Activated CD4-positive, alpha-beta T cell treated with anti-CD3 and anti-CD28 coated beads, Interleukin-2, amount 10 ng/mL, durations not matched to agents 7 days and 5 days (primary cell): ENCODE results near the gene PRKRIP1. TPM values are rescaled to one million over a fixed set of nuclear protein-coding genes. Genes with fewer than 3 reads are reported as not detected.

Experiments used
- CTCF ChIA-PET: fragments of 350-600 bp; sonication (Branson Sonifier 250); formaldehyde crosslinking; loops from one replicate; lab custom pipeline; 2021; ENCODE audit warnings: antibody characterized with exemption; lab: Charles Lee
- POLR2A ChIA-PET: fragments of 350-600 bp; sonication (Branson Sonifier 250); formaldehyde crosslinking; loops from one replicate; lab custom pipeline; 2021; ENCODE audit warnings: antibody characterized with exemption; lab: Charles Lee
- DNase-seq: peaks from one replicate; pipeline ENCODE4 v3.0.0-alpha.2; 2020
- H3K27ac Mint-ChIP-seq: one replicate; pipeline ENCODE4 v1.8.0; 2021; ENCODE audit warnings: mild to moderate bottlenecking, moderate library complexity, mixed read lengths
- H3K27me3 Mint-ChIP-seq: one replicate; pipeline ENCODE4 v1.8.0; 2021; ENCODE audit warnings: mixed read lengths
- H3K36me3 Mint-ChIP-seq: one replicate; pipeline ENCODE4 v1.8.0; 2021; ENCODE audit warnings: low read depth, mixed read lengths
- H3K4me1 Mint-ChIP-seq: one replicate; pipeline ENCODE4 v1.8.0; 2021; ENCODE audit warnings: mixed read lengths
- H3K4me3 Mint-ChIP-seq: one replicate; pipeline ENCODE4 v1.8.0; 2021; ENCODE audit warnings: mild to moderate bottlenecking, moderate library complexity, mixed read lengths
- H3K9me3 Mint-ChIP-seq: one replicate; pipeline ENCODE4 v1.8.0; 2021; ENCODE audit warnings: mixed read lengths
- total RNA-seq, 2 experiments: library from RNA; stranded (reverse); gene quantifications; one replicate each; pipeline ENCODE4 v1.2.3, GENCODE V29; 2021

Gene PRKRIP1
- total RNA-seq, 2 experiments from 2014 or later: 26.2 to 31.9 TPM

DNA sequence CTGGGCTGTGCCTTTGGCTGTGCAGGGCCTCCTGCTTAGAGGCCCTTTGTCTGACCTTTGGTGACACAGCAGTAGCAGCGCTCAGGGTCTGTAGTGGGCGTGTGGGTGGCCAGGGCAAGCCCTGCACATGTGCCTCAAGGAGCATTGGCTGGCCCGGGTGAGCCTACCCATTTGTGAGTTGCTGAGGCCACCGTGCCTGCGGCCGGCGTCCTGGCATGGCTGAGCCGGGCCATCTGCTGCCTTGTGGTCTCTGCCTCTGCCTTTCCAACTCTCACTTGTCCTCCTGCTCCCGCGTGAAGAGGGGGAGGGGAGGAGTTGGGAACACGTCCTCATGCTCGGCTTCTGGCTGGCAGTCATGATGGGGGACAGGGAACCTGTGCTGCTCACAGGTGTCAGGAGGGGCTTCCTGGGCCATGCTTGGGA is 28.0 kb downstream of the PRKRIP1 start:
- Mint-ChIP-seq H3K27ac (peak overlapping the region; percentile 100), H3K9me3 (no peaks in the 10 kb centered on the region), H3K36me3 (peaks cover 66% of the 10 kb centered on the region), H3K4me3 (no peak overlapping the region), H3K4me1 (peaks cover 78% of the 10 kb centered on the region), H3K27me3 (no peaks in the 10 kb centered on the region)
- no peak for DNase-seq
- CTCF ChIA-PET: interaction anchor here (1.1 to 3.0 kb wide), 2 partner anchors 8 to 10 kb away, joined by 3 to 9 read pairs; partner anchors contain the start of gene ORAI2
- POLR2A ChIA-PET: no interaction called here

GRCh38 chr7:102424787-102425218 is 28.6 kb downstream of the PRKRIP1 start:
- ChIA-PET CTCF (interaction anchor here (1.1 to 3.0 kb wide), 2 partner anchors 9 to 10 kb away, joined by 3 to 9 read pairs; partner anchors contain the start of gene ORAI2), POLR2A (no interaction called here)
- Mint-ChIP-seq H3K9me3 (no peaks in the 10 kb centered on the region), H3K36me3 (peaks cover 68% of the 10 kb centered on the region), H3K4me1 (peaks cover 80% of the 10 kb centered on the region), H3K27ac (peak overlapping the region; percentile 100), H3K27me3 (no peaks in the 10 kb centered on the region), H3K4me3 (peak overlapping the region; percentile 81)
- no peak for DNase-seq

DNA sequence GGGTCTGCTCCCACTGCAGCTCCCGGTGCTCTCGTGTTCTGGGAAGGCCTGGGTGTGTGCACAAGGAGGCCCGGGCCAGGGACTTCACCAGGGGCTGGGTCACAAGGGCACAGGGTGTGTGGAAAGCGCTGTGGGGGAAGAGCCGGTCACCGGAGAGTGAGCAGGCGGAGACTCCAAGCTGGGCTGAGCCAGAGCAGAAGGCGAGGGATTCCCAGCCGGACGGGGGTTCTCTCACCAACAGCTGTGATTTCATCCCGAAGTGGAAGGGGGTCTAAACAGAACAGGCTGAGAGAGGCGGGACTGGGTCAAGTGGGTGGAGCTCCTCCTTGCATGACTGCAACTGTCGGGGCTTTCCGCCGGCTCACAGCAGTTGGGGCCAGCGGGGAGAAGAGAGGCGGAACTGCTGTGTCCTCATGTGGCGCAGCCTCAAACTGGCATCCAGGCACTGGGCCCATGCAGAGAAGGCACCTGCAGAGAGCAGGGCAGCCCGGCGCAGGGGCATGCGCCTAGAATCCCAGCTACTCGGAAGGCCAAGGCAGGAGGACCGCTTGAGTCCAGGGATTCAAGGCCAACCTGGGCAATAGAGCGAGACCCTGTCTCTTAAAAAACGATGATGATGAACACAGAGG is 29.6 kb downstream of the PRKRIP1 start:
- no peaks in the 10 kb centered on the region for H3K27me3 Mint-ChIP-seq
- ChIA-PET CTCF (interaction anchor here (0.6 to 3.6 kb wide), 9 partner anchors 9 to 130 kb away, joined by 3 to 20 read pairs (median 7); partner anchors contain the start of genes ALKBH4, LRWD1 and ORAI2), POLR2A (interaction anchor here (0.6 to 2.0 kb wide), 3 partner anchors 9 to 11 kb away, joined by 5 to 10 read pairs (median 5); no protein-coding TSS in a partner anchor)
- peak overlapping the region; percentile 100 for H3K27ac Mint-ChIP-seq
- H3K4me3 Mint-ChIP-seq: peak overlapping the region; percentile 81
- peaks cover 80% of the 10 kb centered on the region for H3K4me1 Mint-ChIP-seq
- H3K9me3 Mint-ChIP-seq: no peaks in the 10 kb centered on the region
- H3K36me3 Mint-ChIP-seq: peaks cover 61% of the 10 kb centered on the region
- peak; percentile 80 for DNase-seq

DNA sequence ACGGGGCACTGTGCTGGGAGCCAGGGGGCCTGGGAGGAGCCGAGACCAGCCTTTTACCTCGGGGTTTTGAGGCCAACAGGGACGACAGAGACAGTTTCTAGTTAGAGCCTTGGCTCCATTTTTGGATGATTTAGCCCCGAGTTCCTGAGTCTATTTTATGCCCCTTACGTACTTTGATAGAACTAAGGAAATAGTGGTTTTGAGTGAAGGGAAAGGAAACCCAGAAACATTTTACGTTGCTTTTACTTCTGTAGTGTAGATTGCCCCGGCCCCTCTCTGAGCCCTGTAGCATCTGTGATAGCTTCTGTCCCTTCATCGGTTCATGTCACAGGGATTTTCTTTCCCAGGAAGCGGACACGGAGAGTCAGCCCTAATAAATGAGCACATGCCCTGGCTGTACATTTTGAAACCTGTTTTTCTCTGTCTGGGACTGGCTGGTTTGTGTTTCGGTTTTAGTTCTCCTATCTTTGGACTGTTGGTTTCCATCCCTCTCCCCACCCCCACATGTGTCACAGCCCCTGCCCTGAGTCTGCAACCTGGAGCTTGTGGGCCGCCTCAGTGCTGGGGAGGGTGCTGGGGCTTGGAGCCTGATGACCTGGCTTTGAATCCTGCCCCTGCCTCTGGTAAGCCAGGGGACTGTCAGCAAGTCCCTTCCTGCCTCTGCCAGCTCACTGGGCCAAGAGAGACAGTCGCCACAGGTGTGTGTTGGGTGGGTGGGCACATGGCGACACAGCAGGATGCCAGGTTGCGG is 30.3 kb downstream of the PRKRIP1 start:
- H3K4me3 Mint-ChIP-seq: peak overlapping the region; percentile 81
- H3K27me3 Mint-ChIP-seq: no peaks in the 10 kb centered on the region
- ChIA-PET POLR2A (interaction anchor here (2.0 kb wide), 1 partner anchor 10 kb away, joined by 10 read pairs; no protein-coding TSS in a partner anchor), CTCF (interaction anchor here (0.5 to 3.6 kb wide), 8 partner anchors 8 to 551 kb away, joined by 3 to 20 read pairs (median 8); partner anchors contain the start of genes ALKBH4, LRWD1 and ORAI2)
- H3K36me3 Mint-ChIP-seq: peaks cover 57% of the 10 kb centered on the region
- H3K4me1 Mint-ChIP-seq: peaks cover 81% of the 10 kb centered on the region
- DNase-seq: peak; percentile 83
- no peaks in the 10 kb centered on the region for H3K9me3 Mint-ChIP-seq
- H3K27ac Mint-ChIP-seq: peak overlapping the region; percentile 100

DNA sequence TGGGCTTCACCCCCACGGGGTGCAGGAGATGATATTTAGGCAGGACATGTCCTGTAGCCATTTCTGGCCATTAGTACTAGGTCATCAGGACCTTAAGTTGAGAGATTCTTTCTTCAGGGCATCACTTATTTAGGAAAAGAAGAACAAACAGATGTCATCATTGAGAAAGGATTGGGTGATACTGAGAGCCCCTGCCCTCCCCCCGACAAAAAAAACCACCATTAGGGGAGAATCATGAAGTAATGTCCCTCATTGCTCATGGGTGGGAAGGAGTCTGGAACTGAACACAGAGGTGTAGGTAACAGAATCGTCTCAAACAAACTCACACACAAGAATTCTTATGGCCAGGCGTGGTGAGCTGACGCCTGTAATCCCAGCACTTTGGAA is 30.8 kb downstream of the PRKRIP1 start:
- Mint-ChIP-seq H3K27ac (peak overlapping the region; percentile 100), H3K27me3 (no peaks in the 10 kb centered on the region), H3K4me3 (peak overlapping the region; percentile 81), H3K9me3 (no peaks in the 10 kb centered on the region), H3K4me1 (peaks cover 83% of the 10 kb centered on the region), H3K36me3 (peaks cover 53% of the 10 kb centered on the region)
- ChIA-PET CTCF (interaction anchor here (1.2 to 3.6 kb wide), 6 partner anchors 9 to 38 kb away, joined by 4 to 20 read pairs (median 9); partner anchors contain the start of genes ALKBH4 and LRWD1), POLR2A (interaction anchor here (2.0 kb wide), 1 partner anchor 11 kb away, joined by 10 read pairs; no protein-coding TSS in a partner anchor)
- no peak for DNase-seq

DNA sequence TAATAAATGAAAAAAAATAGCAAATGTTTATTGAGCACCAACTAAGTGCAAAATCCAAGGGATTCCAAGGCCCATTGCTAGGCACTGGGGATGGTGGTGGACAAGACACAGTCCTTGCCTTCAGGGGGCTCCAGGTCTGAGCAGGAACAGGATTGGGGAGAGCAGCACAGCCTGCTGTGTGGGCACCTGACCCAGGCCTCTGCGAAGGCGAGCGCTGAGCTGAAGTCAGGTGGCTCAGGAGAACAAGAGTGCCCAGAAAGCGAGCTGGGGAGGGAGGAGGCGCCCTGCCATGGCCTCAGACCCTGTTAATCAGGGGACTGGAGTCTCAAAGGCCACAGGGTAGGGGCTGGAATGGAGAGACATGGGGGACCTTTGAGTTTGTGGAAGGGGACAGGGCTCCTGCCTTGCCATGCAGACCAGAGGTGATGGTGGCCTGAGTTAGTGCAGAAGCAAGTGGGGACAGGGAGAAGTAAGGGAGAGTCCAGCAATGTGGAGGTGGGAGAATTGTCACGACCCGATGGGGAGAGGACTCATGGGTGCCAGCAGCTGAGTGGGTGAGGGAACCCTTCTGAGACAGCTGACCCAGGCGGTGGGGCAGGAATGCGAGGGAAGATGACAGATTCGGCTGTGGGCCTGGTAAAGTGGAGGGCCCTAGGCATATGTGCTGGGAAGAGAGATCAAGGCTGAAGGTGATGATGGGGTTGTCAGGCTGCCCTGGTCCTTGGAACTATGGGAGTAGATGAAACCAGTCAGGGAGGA is 33.2 kb downstream of the PRKRIP1 start:
- Mint-ChIP-seq H3K4me3 (no peak overlapping the region), H3K27ac (peak overlapping the region; percentile 81), H3K36me3 (peaks cover 42% of the 10 kb centered on the region), H3K4me1 (peaks cover 81% of the 10 kb centered on the region), H3K27me3 (no peaks in the 10 kb centered on the region), H3K9me3 (no peaks in the 10 kb centered on the region)
- ChIA-PET CTCF (interaction anchor here (0.9 to 2.1 kb wide), 4 partner anchors 9 to 25 kb away, joined by 3 to 6 read pairs (median 4); no protein-coding TSS in a partner anchor), POLR2A (no interaction called here)
- DNase-seq: no peak

DNA sequence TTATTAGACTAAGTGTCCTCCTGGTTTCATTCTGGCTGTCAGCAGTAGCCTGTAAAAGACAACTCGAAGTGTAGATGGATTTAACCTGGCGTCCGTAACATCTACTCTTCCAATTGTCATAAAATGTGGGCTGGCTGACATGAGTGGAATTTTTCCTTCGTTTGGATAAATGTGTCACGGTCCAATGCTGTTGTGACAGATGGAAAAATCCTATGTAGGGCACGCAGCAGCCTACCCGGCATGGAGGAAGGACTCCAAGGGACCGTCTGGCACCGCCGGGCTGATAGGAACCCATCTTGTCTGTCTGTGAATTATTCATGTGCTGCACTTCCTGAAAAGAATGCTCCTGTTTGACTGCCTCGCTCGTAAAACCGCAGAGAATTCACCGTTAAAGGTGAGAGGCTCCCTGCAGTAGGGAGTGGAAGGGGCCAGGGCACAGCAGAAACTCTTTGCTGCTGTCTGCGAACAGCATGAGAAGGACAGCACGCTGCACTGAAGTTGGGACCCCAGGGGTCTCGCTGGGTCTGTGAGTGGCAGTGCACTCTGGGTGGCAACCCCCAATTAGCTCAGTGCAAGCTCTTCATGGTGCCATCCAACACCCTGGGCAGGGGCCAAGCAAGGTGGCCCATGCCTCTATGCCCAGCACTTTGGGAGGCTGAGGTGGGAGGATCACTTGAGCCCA is 35.6 kb downstream of the PRKRIP1 start:
- Mint-ChIP-seq H3K9me3 (no peaks in the 10 kb centered on the region), H3K36me3 (peaks cover 34% of the 10 kb centered on the region), H3K27ac (peak overlapping the region; percentile 94), H3K4me3 (peak overlapping the region; percentile 75), H3K4me1 (peaks cover 70% of the 10 kb centered on the region), H3K27me3 (no peaks in the 10 kb centered on the region)
- DNase-seq: peak; percentile 67
- CTCF ChIA-PET: interaction anchor here (0.6 to 2.1 kb wide), 3 partner anchors 16 to 1581 kb away, joined by 4 to 16 read pairs (median 5); no protein-coding TSS in a partner anchor
- POLR2A ChIA-PET: no interaction called here

DNA sequence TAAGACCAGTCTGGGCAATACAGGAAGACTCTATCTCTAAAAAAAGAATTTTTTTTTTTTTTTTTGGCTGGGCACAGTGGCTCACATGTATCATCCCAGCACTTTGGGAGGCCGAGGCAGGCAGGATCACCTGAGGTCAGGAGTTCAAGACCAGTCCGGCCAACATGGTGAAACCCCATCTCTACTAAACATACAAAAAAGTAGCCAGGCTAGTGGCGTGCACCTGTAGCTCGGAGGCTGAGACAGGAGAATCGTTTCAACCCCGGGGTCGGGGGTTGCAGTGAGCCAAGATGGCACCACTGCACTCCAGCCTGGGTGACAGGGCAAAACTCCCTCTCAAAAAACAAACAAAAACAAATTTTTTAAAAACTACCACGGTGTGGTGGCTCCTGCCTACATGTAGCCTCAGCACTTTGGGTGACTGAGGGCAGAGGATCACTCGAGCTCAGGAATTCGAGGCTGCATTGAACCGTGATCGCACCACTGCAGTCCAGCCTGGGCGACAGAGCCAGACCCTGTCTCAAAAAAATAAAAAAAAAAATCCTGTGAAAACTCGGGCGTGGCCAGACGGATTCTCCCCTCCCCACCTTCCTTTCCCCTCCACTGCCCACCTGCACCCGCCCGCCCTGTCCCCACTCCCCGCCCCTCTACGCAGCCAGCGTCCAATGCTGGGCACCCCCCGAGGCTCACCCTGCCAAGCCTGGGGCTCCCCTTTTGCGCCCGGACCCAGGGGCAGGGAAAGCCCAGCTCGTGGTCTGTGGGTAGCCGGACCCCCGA is 36.5 kb downstream of the PRKRIP1 start:
- H3K4me1 Mint-ChIP-seq: peaks cover 65% of the 10 kb centered on the region
- H3K27ac Mint-ChIP-seq: peak overlapping the region; percentile 94
- DNase-seq: peak; percentile 17
- no peaks in the 10 kb centered on the region for H3K27me3 Mint-ChIP-seq
- no peaks in the 10 kb centered on the region for H3K9me3 Mint-ChIP-seq
- POLR2A ChIA-PET: interaction anchor here (1.2 kb wide), 1 partner anchor 17 kb away, joined by 6 read pairs; no protein-coding TSS in a partner anchor
- CTCF ChIA-PET: interaction anchor here (0.6 to 1.8 kb wide), 3 partner anchors 16 to 1581 kb away, joined by 4 to 16 read pairs (median 4); no protein-coding TSS in a partner anchor
- peaks cover 33% of the 10 kb centered on the region for H3K36me3 Mint-ChIP-seq
- H3K4me3 Mint-ChIP-seq: peak overlapping the region; percentile 75

DNA sequence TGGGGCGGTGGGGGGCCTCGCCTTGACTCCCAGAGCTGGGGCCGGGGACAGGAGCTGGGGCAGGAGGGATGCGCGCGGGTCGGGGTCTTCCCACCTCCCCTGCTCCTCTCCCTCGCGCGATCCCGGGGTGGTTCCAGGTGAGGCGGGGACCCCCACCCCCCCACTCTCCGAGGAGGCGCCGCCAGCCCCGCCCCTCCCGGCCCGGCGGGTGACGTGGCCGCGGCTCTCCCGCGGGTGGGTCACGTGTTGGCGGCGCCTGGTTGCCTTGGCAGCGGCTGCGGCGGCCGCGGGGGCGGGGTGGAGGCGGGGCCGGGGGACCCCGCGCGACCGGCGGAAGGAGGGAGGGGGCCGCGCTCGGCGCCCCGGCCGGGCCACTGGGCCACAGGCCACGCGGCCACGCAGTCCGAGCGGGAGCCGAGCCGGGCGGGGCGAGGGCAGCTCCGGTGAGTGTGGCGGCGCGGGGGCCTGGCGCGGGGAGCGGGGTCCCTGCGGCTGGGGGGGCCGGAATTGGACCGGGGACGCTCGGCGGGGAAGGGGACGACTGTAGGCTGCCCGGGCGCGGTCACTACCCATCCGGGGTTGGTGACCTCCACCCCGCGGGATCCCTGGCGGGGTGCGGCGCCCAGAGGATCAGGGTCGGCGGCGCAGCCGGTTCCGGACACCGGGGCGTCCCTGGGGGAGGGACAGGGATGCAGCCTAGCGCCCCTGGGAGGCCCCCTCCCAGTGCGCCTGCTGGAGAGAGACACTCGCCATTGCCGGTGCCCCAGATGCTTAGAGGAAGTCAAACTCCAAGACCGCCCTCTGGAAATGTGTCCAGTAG is 37.3 kb downstream of the PRKRIP1 start, which contains the start of gene ORAI2:
ORAI2 (plus strand) TSS at position 357 of the 820 bp plus-strand sequence. CDS start 5,382 bp downstream, outside the sequence.
- POLR2A ChIA-PET: interaction anchor here (1.2 kb wide), 1 partner anchor 18 kb away, joined by 6 read pairs; no protein-coding TSS in a partner anchor
- CTCF ChIA-PET: interaction anchor here (0.6 to 2.4 kb wide), 5 partner anchors 8 to 1057 kb away, joined by 4 to 16 read pairs (median 9); no protein-coding TSS in a partner anchor
- Mint-ChIP-seq H3K36me3 (peaks cover 31% of the 10 kb centered on the region), H3K9me3 (no peaks in the 10 kb centered on the region), H3K27me3 (no peaks in the 10 kb centered on the region), H3K4me3 (peak within 1 kb of the TSS; percentile 82), H3K4me1 (peaks cover 57% of the 10 kb centered on the region), H3K27ac (peak within 1 kb of the TSS; percentile 94)
- peak; percentile 85 for DNase-seq

- no peaks in the 10 kb centered on the region for H3K27me3 Mint-ChIP-seq
- peaks cover 56% of the 10 kb centered on the region for H3K4me1 Mint-ChIP-seq
- CTCF ChIA-PET: interaction anchor here (0.6 to 2.4 kb wide), 3 partner anchors 9 to 1058 kb away, joined by 4 to 9 read pairs (median 9); no protein-coding TSS in a partner anchor
- peak; percentile 29 for DNase-seq
- H3K36me3 Mint-ChIP-seq: peaks cover 31% of the 10 kb centered on the region
- POLR2A ChIA-PET: no interaction called here
- peak overlapping the region; percentile 86 for H3K27ac Mint-ChIP-seq
- no peaks in the 10 kb centered on the region for H3K9me3 Mint-ChIP-seq
- H3K4me3 Mint-ChIP-seq: peak overlapping the region; percentile 82
These were observed 37.9 kb downstream of the PRKRIP1 start for GRCh38 chr7:102434039-102434486.
